Loucy (cell line): ENCODE data around the gene PCSK2.

Experiments used
- H2AFZ ChIP-seq: fragments of 200-600 bp; sonication (generic); 2 replicates; pipeline ENCODE4 v1.6.0; 2016; ENCODE audit warnings: antibody characterized with exemption, mild to moderate bottlenecking, low read length, moderate library complexity
- H3F3A ChIP-seq: fragments of 200-600 bp; 2 replicates; pipeline ENCODE4 v1.6.0; 2016; ENCODE audit warnings: antibody characterized with exemption, low read depth, mild to moderate bottlenecking
- H3K27me3 ChIP-seq: fragments of 200-600 bp; sonication (generic); 2 replicates; pipeline ENCODE4 v1.6.1; 2014; ENCODE audit warnings: low read length, mild to moderate bottlenecking; ENCODE audit not compliant: insufficient read depth, poor library complexity, severe bottlenecking
- H3K36me3 ChIP-seq: fragments of 200-600 bp; sonication (generic); 2 replicates; pipeline ENCODE4 v1.6.1; 2016; ENCODE audit warnings: low read length; ENCODE audit not compliant: insufficient read depth
- H3K4me1 ChIP-seq: fragments of 200-600 bp; sonication (generic); 2 replicates; pipeline ENCODE4 v1.5.1; 2014; ENCODE audit warnings: low read length, mild to moderate bottlenecking; ENCODE audit not compliant: insufficient read depth, poor library complexity, severe bottlenecking
- H3K4me2 ChIP-seq: fragments of 200-600 bp; sonication (generic); 2 replicates; pipeline ENCODE4 v1.6.0; 2014; ENCODE audit warnings: antibody characterized with exemption, low read length, low read depth, mild to moderate bottlenecking; ENCODE audit not compliant: poor library complexity, severe bottlenecking
- H3K4me3 ChIP-seq: fragments of 200-600 bp; sonication (generic); 2 replicates; pipeline ENCODE4 v1.5.1; 2014; ENCODE audit warnings: low read length, mild to moderate bottlenecking, mixed read lengths; ENCODE audit not compliant: poor library complexity, severe bottlenecking
- H3K79me2 ChIP-seq: fragments of 200-600 bp; sonication (generic); 2 replicates; pipeline ENCODE4 v1.6.1; 2014; ENCODE audit warnings: low read length; ENCODE audit not compliant: insufficient read depth
- H3K9ac ChIP-seq: fragments of 200-600 bp; sonication (generic); 2 replicates; pipeline ENCODE4 v1.6.0; 2014; ENCODE audit warnings: mild to moderate bottlenecking, low read depth, low read length, moderate library complexity; ENCODE audit not compliant: poor library complexity, severe bottlenecking
- H3K9me2 ChIP-seq: fragments of 200-600 bp; sonication (generic); replicated peaks from 2 replicates; pipeline ENCODE4 v1.6.1; 2016; ENCODE audit warnings: low read depth, low read length, mixed read lengths
- H3K9me3 ChIP-seq: fragments of 200-600 bp; sonication (generic); 2 replicates; pipeline ENCODE4 v1.6.1; 2014; ENCODE audit warnings: mild to moderate bottlenecking, antibody characterized with exemption, low read length, low read depth; ENCODE audit not compliant: insufficient read depth
- H4K20me1 ChIP-seq: fragments of 200-600 bp; sonication (generic); 2 replicates; pipeline ENCODE4 v1.6.0; 2014; ENCODE audit warnings: antibody characterized with exemption, low read length, mild to moderate bottlenecking; ENCODE audit not compliant: insufficient read depth, poor library complexity, severe bottlenecking
- CTCF ChIP-seq: fragments of 200-600 bp; sonication (generic); conservative IDR thresholded peaks from 2 replicates; pipeline ENCODE4 v1.5.1; 2014; ENCODE audit warnings: mild to moderate bottlenecking, antibody characterized with exemption, low read length
- EZH2phosphoT487 ChIP-seq: fragments of 200-600 bp; IDR thresholded peaks from 2 replicates; pipeline ENCODE4 v1.6.1; 2018; ENCODE audit warnings: antibody characterized with exemption, mild to moderate bottlenecking, moderate library complexity, borderline replicate concordance

PCSK2 gene

GRCh38 chr20:17358854-17359253 is 132.0 kb downstream of the PCSK2 start:
- Histone ChIP-seq H3K4me1 (no peaks in the 10 kb centered on the region), H4K20me1 (no peaks in the 10 kb centered on the region), H3K9ac (no peak overlapping the region), H3K4me2 (no peak overlapping the region), H2AFZ (no peak overlapping the region), H3K79me2 (no peaks in the 10 kb centered on the region), H3F3A (no peaks in the 10 kb centered on the region), H3K9me3 (no peaks in the 10 kb centered on the region), H3K36me3 (no peaks in the 10 kb centered on the region), H3K4me3 (no peak overlapping the region), H3K9me2 (no peaks in the 10 kb centered on the region; the same call in 1 of the 2 replicates), H3K27me3 (no peaks in the 10 kb centered on the region)
- TF ChIP-seq EZH2phosphoT487 (no peak), CTCF (no peak)

GRCh38 chr20:17364681-17365080 is 137.8 kb downstream of the PCSK2 start:
- H3F3A ChIP-seq, result no peaks in the 10 kb centered on the region
- H3K4me3 ChIP-seq, result no peak overlapping the region
- H3K36me3 ChIP-seq, result no peaks in the 10 kb centered on the region
- no peaks in the 10 kb centered on the region for H3K27me3 ChIP-seq
- no peak overlapping the region for H3K9ac ChIP-seq
- no peak overlapping the region for H2AFZ ChIP-seq
- H3K9me2 ChIP-seq, result no peaks in the 10 kb centered on the region
- H3K4me1 ChIP-seq, result no peaks in the 10 kb centered on the region
- H4K20me1 ChIP-seq, result no peaks in the 10 kb centered on the region
- no peaks in the 10 kb centered on the region for H3K79me2 ChIP-seq
- TF ChIP-seq CTCF (no peak), EZH2phosphoT487 (no peak)
- no peaks in the 10 kb centered on the region for H3K9me3 ChIP-seq
- H3K4me2 ChIP-seq, result no peak overlapping the region

GRCh38 chr20:17365831-17366230 is 139.0 kb downstream of the PCSK2 start:
- Histone ChIP-seq H3K9me3 (no peaks in the 10 kb centered on the region), H3K4me1 (no peaks in the 10 kb centered on the region), H3K9me2 (no peaks in the 10 kb centered on the region), H3F3A (no peaks in the 10 kb centered on the region), H3K4me2 (no peak overlapping the region), H4K20me1 (no peaks in the 10 kb centered on the region), H3K36me3 (no peaks in the 10 kb centered on the region), H3K27me3 (no peaks in the 10 kb centered on the region), H3K4me3 (no peak overlapping the region), H3K79me2 (no peaks in the 10 kb centered on the region), H3K9ac (no peak overlapping the region), H2AFZ (no peak overlapping the region)
- no peak for TF ChIP-seq CTCF
- TF ChIP-seq EZH2phosphoT487, result no peak
